GM12878 (cell line): Measurements from ENCODE around the gene CCIN. TPM values are rescaled to one million over a fixed set of nuclear protein-coding genes. Genes with fewer than 3 reads are reported as not detected.
A peak's percentile ranks its signal among the peaks of the same experiment; 100 is the strongest.

Experiments used
- ATAC-seq: fragments of 200-7000 bp; cut with Tn5 transposase; 3 replicates; pipeline ENCODE4 v1.9.1; 2020; ENCODE audit warnings: mild to moderate bottlenecking, moderate library complexity
- BruUV-seq: library from RNA; stranded (reverse); fragments of 400-500 nt; replicated peaks from 2 replicates; lab custom pipeline; 2021; lab: Mats Ljungman, UMichigan
- CTCF ChIA-PET: fragments of 300-600 bp; sonication (Branson Sonifier 250); formaldehyde crosslinking; extraction: SDS; loops from one replicate; lab custom pipeline; 2021; ENCODE audit warnings: inconsistent platforms; lab: Yijun Ruan, JAX
- POLR2A ChIA-PET: fragments of 350-600 bp; formaldehyde crosslinking; extraction: SDS; loops from one replicate; lab custom pipeline; 2021; ENCODE audit warnings: inconsistent platforms; lab: Charles Lee
- RAD21 ChIA-PET: fragments of 300-600 bp; sonication (Branson Sonifier 250); formaldehyde crosslinking; loops from one replicate; lab custom pipeline; 2023; ENCODE audit warnings: antibody characterized with exemption; ENCODE audit not compliant: unreplicated experiment; lab: Charles Lee
- SMC1A ChIA-PET: fragments of 300-600 bp; sonication (Branson Sonifier 250); formaldehyde crosslinking; loops from one replicate; lab custom pipeline; 2023; ENCODE audit not compliant: unreplicated experiment, uncharacterized antibody; lab: Charles Lee
- DNase-seq: peaks from one replicate; pipeline ENCODE4 v3.0.0-alpha.2; 2011; ENCODE audit warnings: low read depth, low spot score
- FAIRE-seq: peaks from 3 replicates; lab custom pipeline; 2011; peaks lifted over from hg19 to GRCh38; lab: Jason Lieb, UNC
- H2AFZ ChIP-seq: 2 replicates; pipeline ENCODE4 v1.6.0; 2011; ENCODE audit warnings: low read depth, low read length, control low read depth; ENCODE audit not compliant: control insufficient read depth
- H3K27ac ChIP-seq: 2 replicates; pipeline ENCODE4 v1.5.1; 2011; ENCODE audit warnings: control low read depth; ENCODE audit not compliant: control insufficient read depth, insufficient read depth
- H3K27me3 ChIP-seq, 2 experiments: replicated peaks in 1 of 2; 2 replicates each; pipeline versions ENCODE4 v1.6.0 to v1.6.1; 2011; ENCODE audit warnings: low read length in 1 of 2; ENCODE audit not compliant: control insufficient read depth in 2 of 2, insufficient read depth in 2 of 2
- H3K36me3 ChIP-seq, 2 experiments: 2 replicates each; pipeline ENCODE4 v1.5.1; 2011; ENCODE audit warnings: low read length in 1 of 2; ENCODE audit not compliant: control insufficient read depth in 2 of 2, insufficient read depth in 2 of 2
- H3K4me1 ChIP-seq: 2 replicates; pipeline ENCODE4 v1.6.1; 2011; ENCODE audit warnings: mild to moderate bottlenecking, low read length, moderate library complexity, mixed read lengths; ENCODE audit not compliant: control insufficient read depth, insufficient read depth
- H3K4me2 ChIP-seq: 2 replicates; pipeline ENCODE4 v1.6.0; 2011; ENCODE audit warnings: control low read depth; ENCODE audit not compliant: control insufficient read depth, insufficient read depth
- H3K4me3 ChIP-seq: fragments of 200-600 bp; sonication (generic); 2 replicates; pipeline ENCODE4 v1.5.1; 2016
- H3K79me2 ChIP-seq: 2 replicates; pipeline ENCODE4 v1.6.0; 2011; ENCODE audit warnings: low read length; ENCODE audit not compliant: control insufficient read depth, insufficient read depth
- H3K9ac ChIP-seq: 2 replicates; pipeline ENCODE4 v1.8.0; 2011; ENCODE audit warnings: low read length, control low read depth, mixed read lengths; ENCODE audit not compliant: control insufficient read depth, insufficient read depth
- H3K9me3 ChIP-seq: replicated peaks from 3 replicates; pipeline ENCODE4 v1.5.1; 2011; ENCODE audit warnings: mild to moderate bottlenecking, low read length; ENCODE audit not compliant: control insufficient read depth, insufficient read depth
- H4K20me1 ChIP-seq: 2 replicates; pipeline ENCODE4 v1.6.0; 2011; ENCODE audit not compliant: control insufficient read depth, insufficient read depth
- CHD1 ChIP-seq: IDR thresholded peaks from 2 replicates; pipeline ENCODE4 v1.6.1; 2012; ENCODE audit warnings: low read depth, low read length, improper control_type of control experiment
- RFX5 ChIP-seq: IDR thresholded peaks from 2 replicates; pipeline ENCODE4 v1.6.1; 2011; ENCODE audit warnings: low read depth, low read length, improper control_type of control experiment
- RUNX3 ChIP-seq: IDR thresholded peaks from 2 replicates; pipeline ENCODE4 v1.6.1; 2012; ENCODE audit warnings: low read length, inconsistent platforms
- WGBS: methylation state at CpG from one replicate; pipeline ENCODE4 v1.1.6; 2016; ENCODE audit warnings: low lambda C conversion rate; ENCODE audit not compliant: insufficient replicate concordance, insufficient coverage; ENCODE audit errors: missing lambda C conversion rate; 5-methylcytosine and 5-hydroxymethylcytosine counted together
- in situ Hi-C: fragments of 300-500 bp; cut with MboI; formaldehyde crosslinking; loops from 9 replicates; pipeline ENCODE4 v1.14.3; 2018; ENCODE audit warnings: mixed read lengths
- intact Hi-C: fragments of 100-400 bp; cut with micrococcal nuclease; formaldehyde crosslinking; loops from one replicate; pipeline ENCODE4 v1.14.2; 2022; ENCODE audit not compliant: unreplicated experiment
- polyA plus RNA-seq, 11 experiments: library from polyadenylated mRNA; depleted of rRNA in 4 of 11; unstranded in 6 of 11; stranded (reverse) in 5 of 11; fragments of >200 nt; fragmentation: Nextera tagmentation in 4 of 11; fragmentation: Illumina TruSeq in 1 of 11; extraction: Ambion mirVana in 4 of 11; extraction: Trizol in 1 of 11; gene quantifications; 1 replicate in 1 of 11; 2 replicates in 10 of 11; pipeline versions ENCODE4 v1.2.1 to v1.2.3, GENCODE V29; 2011 to 2016; ENCODE audit warnings: inconsistent platforms in 2 of 11, missing spikeins in 2 of 11, low read depth in 1 of 11
- total RNA-seq, 4 experiments: library from RNA; depleted of rRNA in 3 of 4; stranded (reverse); fragments of >200 nt in 3 of 4; fragmentation: Illumina TruSeq in 1 of 4; extraction: Trizol in 1 of 4; gene quantifications; 2 replicates each; pipeline versions ENCODE4 v1.2.1 to v1.2.3, GENCODE V29; 2013 to 2021
- TF ChIP-seq, protein P1 (sequence below): fragments of 450-650 bp; IDR thresholded peaks from 2 replicates; pipeline ENCODE4 v1.6.1; 2017; ENCODE audit warnings: antibody characterized with exemption, mild to moderate bottlenecking, moderate library complexity

CCIN gene
- total and polyA plus RNA-seq, 10 of the 15 experiments (the other 5 are each of a cell fraction or from before 2014, with no cell fraction given), result not detected

DNA sequence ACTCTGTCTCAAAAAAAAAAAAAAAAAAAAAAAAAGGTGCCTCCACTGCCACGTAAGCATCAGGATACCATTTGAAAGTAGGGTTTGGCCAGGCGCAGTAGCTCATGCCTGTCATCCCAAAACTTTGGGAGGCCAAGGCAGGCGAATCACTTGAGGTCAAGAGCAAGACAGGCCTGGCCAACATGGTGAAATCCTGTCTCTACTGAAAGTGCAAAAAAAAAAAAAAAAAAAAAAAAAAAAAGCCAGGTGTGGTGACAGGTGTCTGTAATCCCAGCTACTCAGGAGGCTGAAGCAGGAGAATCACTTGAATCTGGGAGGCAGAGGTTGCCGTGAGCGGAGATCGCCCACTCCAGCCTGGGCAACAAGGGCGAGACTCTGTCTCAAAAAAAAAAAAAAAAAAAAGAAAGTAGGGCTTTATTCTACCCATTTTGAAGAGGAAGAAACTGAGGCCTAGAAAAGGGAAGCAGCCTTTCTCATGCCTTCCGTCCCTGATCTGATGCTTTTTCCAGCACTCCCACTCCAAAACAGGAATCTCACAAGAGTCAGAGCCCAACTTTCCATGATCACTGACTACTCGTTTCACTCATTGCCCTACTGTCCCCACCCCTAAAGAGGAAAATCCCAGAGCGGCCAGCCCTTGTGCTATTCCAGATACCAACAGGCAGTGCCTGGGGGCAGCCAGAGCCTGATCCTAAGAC is 16.3 kb upstream of the CCIN start:
- in situ Hi-C loops, result no loop called here
- no peak for TF ChIP-seq CHD1
- BruUV-seq, result no TSS peak
- no peak overlapping the region for H3K4me3 ChIP-seq
- ChIA-PET SMC1A (no interaction called here), POLR2A (interaction anchor here (0.6 kb wide), 1 partner anchor 148 kb away, joined by 3 read pairs; no protein-coding TSS in a partner anchor), RAD21 (interaction anchor here (0.6 to 2.0 kb wide), 4 partner anchors 12 to 332 kb away, joined by 3 to 5 read pairs (median 4); no protein-coding TSS in a partner anchor), CTCF (interaction anchor here (0.6 to 1.1 kb wide), 3 partner anchors 10 to 45 kb away, joined by 3 to 4 read pairs (median 4); no protein-coding TSS in a partner anchor)
- H4K20me1 ChIP-seq, result no peaks in the 10 kb centered on the region
- peaks cover 56% of the 10 kb centered on the region for H3K4me1 ChIP-seq
- H3K9ac ChIP-seq, result no peak overlapping the region
- DNase-seq (no peak), FAIRE-seq (no peak), ATAC-seq (no peak)
- no peaks in the 10 kb centered on the region for H3K27me3 ChIP-seq
- WGBS, result 58% methylated on average over 6 of the region's 10 CpGs
- intact Hi-C loops, result no loop called here
- peak overlapping the region; percentile 17 for H3K4me2 ChIP-seq
- no peak overlapping the region for H2AFZ ChIP-seq
- H3K36me3 ChIP-seq, result no peaks in the 10 kb centered on the region
- no peaks in the 10 kb centered on the region; the same call in 2 of the 3 replicates for H3K9me3 ChIP-seq
- no peaks in the 10 kb centered on the region for H3K79me2 ChIP-seq
- no peak overlapping the region for H3K27ac ChIP-seq

DNA sequence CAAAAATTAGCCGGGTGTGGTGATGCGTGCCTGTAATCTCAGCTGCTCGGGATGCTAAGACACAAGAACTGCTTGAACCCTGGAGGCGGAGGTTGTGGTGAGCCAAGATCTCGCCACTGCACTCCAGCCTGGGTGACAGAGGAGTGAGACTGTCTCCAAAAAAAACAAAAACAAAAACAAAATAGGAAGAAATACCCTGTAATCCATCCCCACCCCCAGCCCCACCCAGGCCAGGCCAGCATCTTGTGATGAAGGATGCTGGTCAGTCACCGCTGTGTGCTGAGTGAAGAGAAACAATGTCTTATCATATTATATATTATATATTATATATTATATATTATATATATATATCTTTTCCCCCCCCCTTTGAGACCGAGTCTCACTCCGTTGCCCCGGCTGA is 15.4 kb upstream of the CCIN start:
- H3K4me2 ChIP-seq, result no peak overlapping the region
- ChIA-PET CTCF (no interaction called here), POLR2A (no interaction called here), RAD21 (interaction anchor here (1.1 kb wide), 1 partner anchor 36 kb away, joined by 4 read pairs; the partner anchor contains the start of gene CLTA), SMC1A (no interaction called here)
- no peak overlapping the region for H3K9ac ChIP-seq
- 0 out of 3 replicates have a peak, but pooled peaks have one; percentile 6 for ATAC-seq
- H3K9me3 ChIP-seq, result no peaks in the 10 kb centered on the region; the same call in 2 of the 3 replicates
- H2AFZ ChIP-seq, result no peak overlapping the region
- no peak overlapping the region for H3K27ac ChIP-seq
- no peaks in the 10 kb centered on the region for H3K36me3 ChIP-seq
- H3K79me2 ChIP-seq, result no peaks in the 10 kb centered on the region
- peaks cover 48% of the 10 kb centered on the region for H3K4me1 ChIP-seq
- no peaks in the 10 kb centered on the region for H4K20me1 ChIP-seq
- no TSS peak for BruUV-seq
- H3K4me3 ChIP-seq, result no peak overlapping the region
- no peaks in the 10 kb centered on the region for H3K27me3 ChIP-seq
- in situ Hi-C loops, result no loop called here
- TF ChIP-seq, protein P1, sequence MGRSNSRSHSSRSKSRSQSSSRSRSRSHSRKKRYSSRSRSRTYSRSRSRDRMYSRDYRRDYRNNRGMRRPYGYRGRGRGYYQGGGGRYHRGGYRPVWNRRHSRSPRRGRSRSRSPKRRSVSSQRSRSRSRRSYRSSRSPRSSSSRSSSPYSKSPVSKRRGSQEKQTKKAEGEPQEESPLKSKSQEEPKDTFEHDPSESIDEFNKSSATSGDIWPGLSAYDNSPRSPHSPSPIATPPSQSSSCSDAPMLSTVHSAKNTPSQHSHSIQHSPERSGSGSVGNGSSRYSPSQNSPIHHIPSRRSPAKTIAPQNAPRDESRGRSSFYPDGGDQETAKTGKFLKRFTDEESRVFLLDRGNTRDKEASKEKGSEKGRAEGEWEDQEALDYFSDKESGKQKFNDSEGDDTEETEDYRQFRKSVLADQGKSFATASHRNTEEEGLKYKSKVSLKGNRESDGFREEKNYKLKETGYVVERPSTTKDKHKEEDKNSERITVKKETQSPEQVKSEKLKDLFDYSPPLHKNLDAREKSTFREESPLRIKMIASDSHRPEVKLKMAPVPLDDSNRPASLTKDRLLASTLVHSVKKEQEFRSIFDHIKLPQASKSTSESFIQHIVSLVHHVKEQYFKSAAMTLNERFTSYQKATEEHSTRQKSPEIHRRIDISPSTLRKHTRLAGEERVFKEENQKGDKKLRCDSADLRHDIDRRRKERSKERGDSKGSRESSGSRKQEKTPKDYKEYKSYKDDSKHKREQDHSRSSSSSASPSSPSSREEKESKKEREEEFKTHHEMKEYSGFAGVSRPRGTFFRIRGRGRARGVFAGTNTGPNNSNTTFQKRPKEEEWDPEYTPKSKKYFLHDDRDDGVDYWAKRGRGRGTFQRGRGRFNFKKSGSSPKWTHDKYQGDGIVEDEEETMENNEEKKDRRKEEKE, result no peak
- TF ChIP-seq RFX5 (no peak), RUNX3 (0 out of 2 replicates have a peak, but pooled peaks have one; percentile 43)
- WGBS, result 35% methylated on average over 9 of the region's 9 CpGs
- no peak for FAIRE-seq
- intact Hi-C loops, result no loop called here
- no peak for DNase-seq
